Effector CD4-positive, alpha-beta T cell (primary cell): Measurements from ENCODE around the gene PPAN.

Experiments
- DNase-seq: peaks from one replicate; pipeline ENCODE4 v3.0.0-alpha.2; 2020

PPAN gene

GRCh38 chr19:10113964-10114650 lies 7.9 kb downstream of the PPAN start:
- DNase-seq = no peak

- DNase-seq = no peak
Measured at GRCh38 chr19:10114651-10115391, 8.7 kb downstream of the PPAN start.

GRCh38 chr19:10115392-10116084 lies 9.4 kb downstream of the PPAN start:
- DNase-seq = no peak

- no peak for DNase-seq
Measured at GRCh38 chr19:10116085-10116865, 10.1 kb downstream of the PPAN start.

GRCh38 chr19:10116866-10117616 lies 10.9 kb downstream of the PPAN start:
- DNase-seq = no peak

GRCh38 chr19:10118960-10119359 lies 12.8 kb downstream of the PPAN start:
- no peak for DNase-seq

GRCh38 chr19:10120538-10121189 lies 14.5 kb downstream of the PPAN start:
- no peak for DNase-seq

- DNase-seq = no peak
Measured at GRCh38 chr19:10122045-10122444, 15.9 kb downstream of the PPAN start.

GRCh38 chr19:10124429-10124828 lies 18.3 kb downstream of the PPAN start:
- no peak for DNase-seq

GRCh38 chr19:10126213-10126639 lies 20.1 kb downstream of the PPAN start:
- DNase-seq = no peak

GRCh38 chr19:10132905-10133304 lies 26.7 kb downstream of the PPAN start:
- no peak for DNase-seq

- no peak for DNase-seq
Measured at GRCh38 chr19:10133596-10133995, 27.4 kb downstream of the PPAN start.

- no peak for DNase-seq
Measured at GRCh38 chr19:10134040-10134439, 27.9 kb downstream of the PPAN start.

GRCh38 chr19:10135551-10136334 lies 29.6 kb downstream of the PPAN start:
- no peak for DNase-seq

GRCh38 chr19:10136936-10137335 lies 30.8 kb downstream of the PPAN start:
- no peak for DNase-seq

GRCh38 chr19:10137751-10138682 lies 31.9 kb downstream of the PPAN start:
- no peak for DNase-seq

- DNase-seq = no peak
Measured at GRCh38 chr19:10138879-10139795, 33.0 kb downstream of the PPAN start.

GRCh38 chr19:10139952-10140351 lies 33.8 kb downstream of the PPAN start:
- no peak for DNase-seq

- no peak for DNase-seq
Measured at GRCh38 chr19:10141479-10141878, 35.3 kb downstream of the PPAN start.
